AG09309 (cell line): ENCODE results near the gene IL36G.

ENCODE experiments used
- DNase-seq: peaks from one replicate; pipeline ENCODE4 v3.0.0-alpha.2; 2010; ENCODE audit warnings: low read depth
- H3K4me3 ChIP-seq: 2 replicates; pipeline ENCODE4 v1.5.1; 2011; ENCODE audit warnings: mild to moderate bottlenecking, low read depth, low read length, moderate library complexity; ENCODE audit not compliant: control insufficient read depth
- TF ChIP-seq, protein P1 (sequence below): IDR thresholded peaks from 2 replicates; pipeline ENCODE4 v1.5.1; 2011; ENCODE audit warnings: mild to moderate bottlenecking, low read depth, low read length, inconsistent platforms; ENCODE audit not compliant: insufficient read depth, control insufficient read depth; ENCODE audit errors: missing control alignments

IL36G gene

DNA sequence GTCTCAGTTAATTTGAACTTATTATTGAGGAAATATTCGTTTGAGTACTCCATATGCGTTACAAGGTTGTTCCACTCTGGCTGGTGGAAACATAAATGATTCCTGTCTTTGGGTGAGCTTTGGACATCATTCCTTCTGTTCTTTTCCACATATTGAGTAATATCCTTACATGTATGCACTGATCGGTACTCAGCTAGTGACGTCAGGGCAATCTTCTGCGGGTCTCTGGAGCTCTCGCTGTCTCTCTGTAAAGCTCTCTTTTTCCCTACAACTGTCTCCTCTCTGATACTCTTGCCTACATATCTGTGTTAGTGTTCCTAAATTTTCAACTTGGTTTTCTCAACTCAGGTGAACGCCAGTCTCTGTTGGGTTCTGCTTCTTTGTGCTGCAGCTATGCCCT is 23.4 kb upstream of the IL36G start:
- DNase-seq = no peak
- H3K4me3 ChIP-seq = no peak overlapping the region
- TF ChIP-seq, protein P1, sequence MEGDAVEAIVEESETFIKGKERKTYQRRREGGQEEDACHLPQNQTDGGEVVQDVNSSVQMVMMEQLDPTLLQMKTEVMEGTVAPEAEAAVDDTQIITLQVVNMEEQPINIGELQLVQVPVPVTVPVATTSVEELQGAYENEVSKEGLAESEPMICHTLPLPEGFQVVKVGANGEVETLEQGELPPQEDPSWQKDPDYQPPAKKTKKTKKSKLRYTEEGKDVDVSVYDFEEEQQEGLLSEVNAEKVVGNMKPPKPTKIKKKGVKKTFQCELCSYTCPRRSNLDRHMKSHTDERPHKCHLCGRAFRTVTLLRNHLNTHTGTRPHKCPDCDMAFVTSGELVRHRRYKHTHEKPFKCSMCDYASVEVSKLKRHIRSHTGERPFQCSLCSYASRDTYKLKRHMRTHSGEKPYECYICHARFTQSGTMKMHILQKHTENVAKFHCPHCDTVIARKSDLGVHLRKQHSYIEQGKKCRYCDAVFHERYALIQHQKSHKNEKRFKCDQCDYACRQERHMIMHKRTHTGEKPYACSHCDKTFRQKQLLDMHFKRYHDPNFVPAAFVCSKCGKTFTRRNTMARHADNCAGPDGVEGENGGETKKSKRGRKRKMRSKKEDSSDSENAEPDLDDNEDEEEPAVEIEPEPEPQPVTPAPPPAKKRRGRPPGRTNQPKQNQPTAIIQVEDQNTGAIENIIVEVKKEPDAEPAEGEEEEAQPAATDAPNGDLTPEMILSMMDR = no peak

DNA sequence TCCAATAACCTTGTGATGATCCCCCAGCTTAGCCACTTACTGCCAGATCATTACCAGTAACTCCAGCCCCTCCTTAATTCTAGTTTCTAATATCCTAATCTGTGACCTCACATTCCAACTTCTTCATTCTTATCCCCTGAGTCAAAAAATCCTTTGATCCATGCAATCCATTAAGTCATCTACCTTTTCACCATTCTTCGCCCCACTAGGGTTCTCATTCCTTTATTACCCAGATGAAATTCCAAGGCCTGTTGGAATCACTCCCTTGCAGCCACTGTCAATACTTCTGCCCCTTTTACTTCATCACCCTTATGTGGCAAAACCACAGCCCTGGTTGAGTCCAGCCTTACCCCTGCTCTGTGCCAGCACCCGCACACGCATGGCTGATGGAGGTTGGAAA is 20.3 kb upstream of the IL36G start:
- TF ChIP-seq, protein P1 = no peak
- no peak overlapping the region for H3K4me3 ChIP-seq
- no peak for DNase-seq

GRCh38 chr2:112958428-112959108 is 19.2 kb upstream of the IL36G start:
- DNase-seq = peak; percentile 18
- TF ChIP-seq, protein P1 = peak; percentile 87
- H3K4me3 ChIP-seq = no peak overlapping the region

- no peak for DNase-seq
These were observed 18.5 kb upstream of the IL36G start for GRCh38 chr2:112959109-112959812.

GRCh38 chr2:112960230-112960825 is 17.5 kb upstream of the IL36G start:
- TF ChIP-seq, protein P1 = no peak
- DNase-seq = no peak
- no peak overlapping the region for H3K4me3 ChIP-seq

More at GRCh38 chr2:112959109-112959812, 18.5 kb upstream of the IL36G start:
- TF ChIP-seq, protein P1 = no peak
- H3K4me3 ChIP-seq = no peak overlapping the region

GRCh38 chr2:112962308-112963175 is 15.3 kb upstream of the IL36G start:
- no peak overlapping the region for H3K4me3 ChIP-seq
- no peak for DNase-seq
- TF ChIP-seq, protein P1 = no peak
